ENCODE measurements around the gene SIRT2. TPM values are rescaled to one million over a fixed set of nuclear protein-coding genes. Genes with fewer than 3 reads are reported as not detected.

Gene SIRT2
- total RNA-seq, 1 experiment from 2014 or later: 51.7 TPM

GRCh38 chr19:38843175-38843758 is 56.2 kb downstream of the SIRT2 start:
- H3K4me3 Mint-ChIP-seq (ENCODE audit: low read depth, unreplicated experiment): no peak overlapping the region
- intact Hi-C loops (cut with micrococcal nuclease; ENCODE audit: unreplicated experiment): no loop called here
- no TSS peak for BruUV-seq (replicated peaks)
- no peaks in the 10 kb centered on the region for H3K9me3 Mint-ChIP-seq (ENCODE audit: low read depth, unreplicated experiment)
- no peak for TF ChIP-seq CTCF (IDR thresholded peaks at IDR 0.05; ENCODE audit: unreplicated experiment)
- no peaks in the 10 kb centered on the region for H3K27me3 Mint-ChIP-seq (ENCODE audit: unreplicated experiment)
- DNase-seq: no peak
- CTCF ChIA-PET: no interaction called here
- H3K4me1 Mint-ChIP-seq (ENCODE audit: low read depth, unreplicated experiment): peaks cover 49% of the 10 kb centered on the region
- no peak overlapping the region for H3K27ac Mint-ChIP-seq (ENCODE audit: unreplicated experiment)
- peaks cover 99% of the 10 kb centered on the region for H3K36me3 Mint-ChIP-seq (ENCODE audit: insufficient read depth, unreplicated experiment)

DNA sequence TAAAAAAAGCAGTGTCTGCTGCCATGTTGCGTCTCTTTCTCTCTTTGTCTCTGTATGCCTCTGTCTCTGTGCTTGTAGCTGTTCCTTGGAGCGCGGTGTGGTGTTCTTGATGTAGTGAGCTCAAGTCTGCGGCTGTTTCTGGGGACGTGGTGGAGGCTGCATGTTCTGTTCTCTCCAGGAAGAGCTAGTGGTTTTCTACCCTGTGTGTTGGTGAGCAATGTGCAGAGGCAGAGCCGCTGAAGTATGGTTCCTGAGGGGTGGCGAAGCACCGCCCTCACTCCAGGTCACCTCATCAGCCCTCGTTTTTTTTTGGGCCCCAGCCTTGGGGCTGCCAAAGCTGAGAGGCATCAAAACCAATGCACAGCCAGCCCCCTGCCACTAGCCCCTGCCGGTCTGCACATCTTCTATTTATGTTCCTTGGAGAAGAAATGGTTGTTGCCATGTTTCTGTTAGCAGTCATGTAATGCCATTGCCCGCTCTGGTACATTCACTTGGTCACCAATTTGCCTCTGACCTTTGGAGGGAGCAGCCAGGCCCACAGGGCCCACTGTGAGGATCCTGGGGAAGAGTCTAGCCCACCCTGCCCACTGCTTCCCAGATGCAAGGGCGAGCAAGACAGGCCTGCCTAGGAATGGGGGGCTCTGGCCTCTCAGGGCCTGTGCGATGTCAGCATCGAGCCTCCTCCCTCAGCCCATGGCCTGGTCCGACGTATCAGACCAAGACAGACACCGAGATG is 56.8 kb downstream of the SIRT2 start:
- CTCF ChIA-PET: interaction anchor here (0.8 kb wide), 1 partner anchor 131 kb away, joined by 3 read pairs; no protein-coding TSS in a partner anchor
- no TSS peak for BruUV-seq (replicated peaks)
- H3K27ac Mint-ChIP-seq (ENCODE audit: unreplicated experiment): peak overlapping the region; percentile 16

GRCh38 chr19:38841787-38842438 is 57.5 kb downstream of the SIRT2 start:
- peaks cover 36% of the 10 kb centered on the region for H3K4me1 Mint-ChIP-seq (ENCODE audit: low read depth, unreplicated experiment)
- intact Hi-C loops (cut with micrococcal nuclease; ENCODE audit: unreplicated experiment): no loop called here
- BruUV-seq (replicated peaks): no TSS peak
- no peaks in the 10 kb centered on the region for H3K27me3 Mint-ChIP-seq (ENCODE audit: unreplicated experiment)
- CTCF ChIA-PET: interaction anchor here (0.7 to 0.8 kb wide), 3 partner anchors 131 to 225 kb away, joined by 3 to 6 read pairs (median 3); no protein-coding TSS in a partner anchor
- TF ChIP-seq CTCF (IDR thresholded peaks at IDR 0.05; ENCODE audit: unreplicated experiment): no peak
- no peak for DNase-seq
- H3K4me3 Mint-ChIP-seq (ENCODE audit: low read depth, unreplicated experiment): no peak overlapping the region
- no peaks in the 10 kb centered on the region for H3K9me3 Mint-ChIP-seq (ENCODE audit: low read depth, unreplicated experiment)
- peak overlapping the region; percentile 16 for H3K27ac Mint-ChIP-seq (ENCODE audit: unreplicated experiment)
- peaks cover 99% of the 10 kb centered on the region for H3K36me3 Mint-ChIP-seq (ENCODE audit: insufficient read depth, unreplicated experiment)

More for the DNA sequence above, 56.8 kb downstream of the SIRT2 start:
- Mint-ChIP-seq H3K27me3 (ENCODE audit: unreplicated experiment) (no peaks in the 10 kb centered on the region), H3K36me3 (ENCODE audit: insufficient read depth, unreplicated experiment) (peaks cover 99% of the 10 kb centered on the region), H3K4me1 (ENCODE audit: low read depth, unreplicated experiment) (peaks cover 42% of the 10 kb centered on the region), H3K4me3 (ENCODE audit: low read depth, unreplicated experiment) (no peak overlapping the region), H3K9me3 (ENCODE audit: low read depth, unreplicated experiment) (no peaks in the 10 kb centered on the region)
- TF ChIP-seq CTCF (IDR thresholded peaks at IDR 0.05; ENCODE audit: unreplicated experiment): no peak
- no peak for DNase-seq
- intact Hi-C loops (cut with micrococcal nuclease; ENCODE audit: unreplicated experiment): no loop called here

- intact Hi-C loops (cut with micrococcal nuclease; ENCODE audit: unreplicated experiment): no loop called here
- Mint-ChIP-seq H3K27me3 (ENCODE audit: unreplicated experiment) (no peaks in the 10 kb centered on the region), H3K4me1 (ENCODE audit: low read depth, unreplicated experiment) (peaks cover 34% of the 10 kb centered on the region), H3K27ac (ENCODE audit: unreplicated experiment) (peak overlapping the region; percentile 26), H3K36me3 (ENCODE audit: insufficient read depth, unreplicated experiment) (peaks cover 99% of the 10 kb centered on the region), H3K9me3 (ENCODE audit: low read depth, unreplicated experiment) (no peaks in the 10 kb centered on the region), H3K4me3 (ENCODE audit: low read depth, unreplicated experiment) (peak overlapping the region; percentile 1)
- BruUV-seq (replicated peaks): no TSS peak
- CTCF ChIA-PET: interaction anchor here (0.6 to 0.8 kb wide), 4 partner anchors 130 to 226 kb away, joined by 3 to 6 read pairs (median 3); no protein-coding TSS in a partner anchor
- DNase-seq: no peak
- no peak for TF ChIP-seq CTCF (IDR thresholded peaks at IDR 0.05; ENCODE audit: unreplicated experiment)
Measured at GRCh38 chr19:38841180-38841766, 58.1 kb downstream of the SIRT2 start.
